Osteoblast (primary cell): ENCODE data around the gene SEC63. TPM values are rescaled to one million over a fixed set of nuclear protein-coding genes. Genes with fewer than 3 reads are reported as not detected.
A peak's percentile ranks its signal among the peaks of the same experiment; 100 is the strongest.

Experiments
- DNase-seq: peaks from one replicate; pipeline ENCODE4 v3.0.0; 2011; ENCODE audit warnings: low spot score, mixed read lengths; ENCODE audit not compliant: insufficient read length; ENCODE audit errors: missing footprints
- H2AFZ ChIP-seq: 2 replicates; pipeline ENCODE4 v1.6.0; 2011; ENCODE audit warnings: mild to moderate bottlenecking, low read length
- H3K27ac ChIP-seq: 2 replicates; pipeline ENCODE4 v1.5.1; 2011; ENCODE audit warnings: mild to moderate bottlenecking, low read depth, low read length, moderate library complexity
- H3K27me3 ChIP-seq: 2 replicates; pipeline ENCODE4 v1.6.0; 2012; ENCODE audit warnings: mild to moderate bottlenecking, control low read depth, inconsistent platforms, low read length, moderate library complexity; ENCODE audit not compliant: insufficient read depth
- H3K36me3 ChIP-seq: 2 replicates; pipeline ENCODE4 v1.5.1; 2011; ENCODE audit warnings: mild to moderate bottlenecking, low read length, control low read depth, moderate library complexity; ENCODE audit not compliant: insufficient read depth
- H3K4me1 ChIP-seq: 2 replicates; pipeline ENCODE4 v1.5.1; 2011; ENCODE audit warnings: mild to moderate bottlenecking, low read length, control low read depth, moderate library complexity; ENCODE audit not compliant: insufficient read depth
- H3K4me2 ChIP-seq: 2 replicates; pipeline ENCODE4 v1.6.0; 2011; ENCODE audit warnings: mild to moderate bottlenecking, low read length; ENCODE audit not compliant: insufficient read depth
- H3K4me3 ChIP-seq: fragments of 200-600 bp; sonication (generic); 3 replicates; pipeline ENCODE4 v1.5.1; 2012; ENCODE audit warnings: mild to moderate bottlenecking, low read length, inconsistent platforms; ENCODE audit not compliant: insufficient read depth
- H3K79me2 ChIP-seq: 2 replicates; pipeline ENCODE4 v1.6.0; 2012; ENCODE audit warnings: mild to moderate bottlenecking, low read length, control low read depth, inconsistent platforms; ENCODE audit not compliant: insufficient read depth
- H3K9me3 ChIP-seq: 2 replicates; pipeline ENCODE4 v1.5.1; 2011; ENCODE audit warnings: low read depth, low read length, control low read depth
- H4K20me1 ChIP-seq: 2 replicates; pipeline ENCODE4 v1.6.0; 2012; ENCODE audit warnings: mild to moderate bottlenecking, low read length, control low read depth; ENCODE audit not compliant: insufficient read depth
- CTCF ChIP-seq: IDR thresholded peaks from 2 replicates; pipeline ENCODE4 v1.5.1; 2011; ENCODE audit warnings: mild to moderate bottlenecking, low read depth, low read length, moderate library complexity; ENCODE audit errors: extremely low read depth
- total RNA-seq: library from RNA; depleted of rRNA; stranded (reverse); fragments of >200 nt; gene quantifications from 2 replicates; pipeline ENCODE4 v1.2.3, GENCODE V29; 2012

The SEC63 gene
- total RNA-seq, 1 donor: 35.8 TPM

DNA sequence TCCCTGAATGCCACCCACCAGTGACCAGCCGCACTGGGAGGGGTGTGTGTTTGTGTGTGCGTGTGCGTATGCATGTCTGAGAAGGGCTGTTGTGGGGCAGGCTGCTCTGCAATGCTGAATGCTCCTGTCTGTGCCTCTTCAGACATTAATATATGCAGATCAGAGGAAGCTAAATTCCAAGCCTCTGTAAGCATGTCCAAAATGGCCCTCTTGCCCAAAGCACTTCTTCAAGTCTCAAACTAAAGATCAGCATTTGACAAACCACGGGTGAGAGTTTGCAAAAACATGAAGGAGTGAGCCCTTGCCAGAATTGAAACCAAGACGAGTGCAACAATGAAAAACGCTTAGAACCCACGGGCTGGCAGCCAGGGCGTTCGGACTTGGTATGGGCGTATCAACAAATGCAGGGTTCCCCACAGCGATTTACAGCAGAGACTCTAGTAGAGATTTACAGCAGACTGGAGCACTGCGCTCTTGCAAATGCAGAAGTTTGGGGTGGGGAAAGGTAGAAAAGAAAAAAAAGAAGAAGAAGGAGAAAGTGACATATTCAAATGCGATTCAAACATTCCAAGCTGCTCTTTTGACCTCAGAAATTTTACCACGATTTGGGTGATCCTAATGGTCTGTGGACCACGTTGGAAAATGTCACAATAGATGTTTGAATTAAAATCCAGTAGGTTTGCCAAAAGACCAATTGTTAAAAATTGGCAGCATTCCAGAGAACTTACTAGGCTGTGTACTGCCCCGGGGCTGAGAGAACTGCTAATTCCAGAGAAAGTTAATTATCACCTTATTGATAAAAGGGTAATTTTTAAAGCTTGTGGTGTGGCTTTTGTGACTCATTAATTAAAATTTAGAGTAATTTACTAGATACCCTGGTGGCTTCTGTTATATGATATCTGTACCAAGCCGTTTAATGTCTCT, 137.4 kb downstream of the SEC63 start:
- Histone ChIP-seq H4K20me1 (no peaks in the 10 kb centered on the region), H3K4me3 (peak overlapping the region; percentile 32), H3K27ac (no peak overlapping the region), H2AFZ (peak overlapping the region; percentile 37), H3K4me1 (no peaks in the 10 kb centered on the region), H3K27me3 (peaks cover 13% of the 10 kb centered on the region), H3K9me3 (no peaks in the 10 kb centered on the region), H3K36me3 (no peaks in the 10 kb centered on the region), H3K79me2 (no peaks in the 10 kb centered on the region), H3K4me2 (peak overlapping the region; percentile 78)
- no peak for DNase-seq
- TF ChIP-seq CTCF: no peak

- H3K79me2 ChIP-seq: no peaks in the 10 kb centered on the region
- H3K36me3 ChIP-seq: no peaks in the 10 kb centered on the region
- peak overlapping the region; percentile 78 for H3K4me2 ChIP-seq
- H4K20me1 ChIP-seq: no peaks in the 10 kb centered on the region
- H3K27me3 ChIP-seq: peaks cover 13% of the 10 kb centered on the region
- no peak for TF ChIP-seq CTCF
- H3K9me3 ChIP-seq: no peaks in the 10 kb centered on the region
- peak overlapping the region; percentile 37 for H2AFZ ChIP-seq
- H3K4me1 ChIP-seq: no peaks in the 10 kb centered on the region
- no peak overlapping the region for H3K4me3 ChIP-seq
- no peak overlapping the region for H3K27ac ChIP-seq
- no peak for DNase-seq
Measured at GRCh38 chr6:107819964-107820337, 138.1 kb downstream of the SEC63 start.

DNA sequence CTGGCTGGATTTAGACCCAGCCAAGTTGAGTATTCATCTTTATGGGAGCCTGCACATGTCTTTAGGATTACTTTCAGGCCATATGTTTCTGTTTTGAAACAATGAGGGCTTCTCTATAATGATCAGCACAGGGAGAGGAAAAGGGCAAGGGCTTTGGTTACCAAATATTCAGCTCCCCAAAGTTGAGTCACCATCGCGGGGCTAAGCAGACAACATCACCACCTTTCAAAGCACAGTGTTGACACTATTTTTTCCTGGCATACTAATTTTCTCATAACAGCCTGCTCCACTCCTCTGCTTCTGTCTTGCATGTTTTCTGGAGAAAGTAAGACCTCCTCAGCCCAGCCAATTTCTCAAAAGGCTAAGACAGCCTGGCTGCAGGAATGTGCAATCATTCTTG, 138.8 kb downstream of the SEC63 start:
- no peak for TF ChIP-seq CTCF

GRCh38 chr6:107818272-107818671, 139.7 kb downstream of the SEC63 start:
- H3K4me2 ChIP-seq: no peak overlapping the region
- peaks cover 4% of the 10 kb centered on the region for H3K27me3 ChIP-seq
- TF ChIP-seq CTCF: no peak
- no peaks in the 10 kb centered on the region for H3K4me1 ChIP-seq
- H4K20me1 ChIP-seq: no peaks in the 10 kb centered on the region
- DNase-seq: no peak
- H3K36me3 ChIP-seq: no peaks in the 10 kb centered on the region
- no peak overlapping the region for H3K4me3 ChIP-seq
- H3K79me2 ChIP-seq: no peaks in the 10 kb centered on the region
- no peak overlapping the region for H3K27ac ChIP-seq
- no peaks in the 10 kb centered on the region for H3K9me3 ChIP-seq
- H2AFZ ChIP-seq: no peak overlapping the region

More for the DNA sequence above, 138.8 kb downstream of the SEC63 start:
- DNase-seq: no peak
- Histone ChIP-seq H3K27me3 (peaks cover 10% of the 10 kb centered on the region), H2AFZ (no peak overlapping the region), H4K20me1 (no peaks in the 10 kb centered on the region), H3K4me1 (no peaks in the 10 kb centered on the region), H3K4me3 (no peak overlapping the region), H3K4me2 (no peak overlapping the region), H3K9me3 (no peaks in the 10 kb centered on the region), H3K36me3 (no peaks in the 10 kb centered on the region), H3K79me2 (no peaks in the 10 kb centered on the region), H3K27ac (no peak overlapping the region)
